Breast epithelium (tissue), 3 donors: ENCODE measurements around the gene RAD51C.

Source experiments
- POLR2AphosphoS5 ChIP-seq, 3 donors: sonication (generic); formaldehyde crosslinking; IDR thresholded peaks; one replicate each; pipeline ENCODE4 v1.6.1; 2017; ENCODE audit warnings: antibody characterized with exemption in 3 of 3
- TF ChIP-seq, protein P1 (sequence below), 3 donors: fragments of 450-650 bp; IDR thresholded peaks; one replicate each; pipeline ENCODE4 v1.5.1; 2016 to 2017; ENCODE audit warnings: antibody characterized with exemption in 3 of 3, mild to moderate bottlenecking in 3 of 3, moderate library complexity in 3 of 3

DNA sequence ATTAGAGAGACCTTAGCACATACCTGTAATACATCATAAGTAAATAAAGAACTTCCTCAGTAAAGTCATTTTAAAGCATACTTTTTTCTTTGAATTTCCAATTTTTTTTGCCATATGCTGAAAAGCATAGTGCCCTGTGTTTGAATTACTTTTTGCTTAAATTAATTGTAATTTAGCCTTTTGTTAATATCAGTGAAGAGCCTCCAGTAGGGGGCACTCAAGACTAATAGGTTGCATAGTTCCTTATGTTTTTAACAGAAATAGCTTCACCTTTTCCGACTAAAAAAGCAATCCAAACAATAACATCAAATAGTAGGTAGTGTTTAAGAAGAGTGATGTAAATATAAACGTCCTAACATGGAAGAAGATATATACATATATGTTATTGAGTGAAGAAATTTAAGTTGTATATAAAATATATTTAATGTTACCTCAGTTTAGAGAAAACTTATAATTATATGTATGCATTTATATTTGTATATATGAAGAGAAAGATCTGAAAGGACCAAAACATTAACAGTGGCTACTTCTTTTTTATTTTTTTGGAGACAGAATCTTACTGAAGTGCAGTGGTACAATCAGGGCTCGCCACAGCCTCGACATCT is 18.6 kb downstream of the RAD51C start:
- no peak for TF ChIP-seq POLR2AphosphoS5 (IDR thresholded peaks at IDR 0.05)
- TF ChIP-seq, protein P1, sequence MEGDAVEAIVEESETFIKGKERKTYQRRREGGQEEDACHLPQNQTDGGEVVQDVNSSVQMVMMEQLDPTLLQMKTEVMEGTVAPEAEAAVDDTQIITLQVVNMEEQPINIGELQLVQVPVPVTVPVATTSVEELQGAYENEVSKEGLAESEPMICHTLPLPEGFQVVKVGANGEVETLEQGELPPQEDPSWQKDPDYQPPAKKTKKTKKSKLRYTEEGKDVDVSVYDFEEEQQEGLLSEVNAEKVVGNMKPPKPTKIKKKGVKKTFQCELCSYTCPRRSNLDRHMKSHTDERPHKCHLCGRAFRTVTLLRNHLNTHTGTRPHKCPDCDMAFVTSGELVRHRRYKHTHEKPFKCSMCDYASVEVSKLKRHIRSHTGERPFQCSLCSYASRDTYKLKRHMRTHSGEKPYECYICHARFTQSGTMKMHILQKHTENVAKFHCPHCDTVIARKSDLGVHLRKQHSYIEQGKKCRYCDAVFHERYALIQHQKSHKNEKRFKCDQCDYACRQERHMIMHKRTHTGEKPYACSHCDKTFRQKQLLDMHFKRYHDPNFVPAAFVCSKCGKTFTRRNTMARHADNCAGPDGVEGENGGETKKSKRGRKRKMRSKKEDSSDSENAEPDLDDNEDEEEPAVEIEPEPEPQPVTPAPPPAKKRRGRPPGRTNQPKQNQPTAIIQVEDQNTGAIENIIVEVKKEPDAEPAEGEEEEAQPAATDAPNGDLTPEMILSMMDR (IDR thresholded peaks at IDR 0.05) = peak; percentile 62 to 75 (median 75)
